HepG2 (cell line): ENCODE data around the gene CPNE2. TPM values are rescaled to one million over a fixed set of nuclear protein-coding genes. Genes with fewer than 3 reads are reported as not detected.

ENCODE experiments used
- ARID4A ChIP-seq: sonication (generic); formaldehyde crosslinking; IDR thresholded peaks from 2 replicates; pipeline ENCODE4 v1.5.0; 2020; ENCODE audit warnings: mild to moderate bottlenecking, missing genetic modification reagents, borderline replicate concordance
- BORCS8-MEF2B ChIP-seq: sonication (generic); formaldehyde crosslinking; IDR thresholded peaks from 2 replicates; pipeline ENCODE4 v1.8.0; 2022; ENCODE audit warnings: mild to moderate bottlenecking, missing genetic modification reagents
- DMAP1 ChIP-seq: IDR thresholded peaks from 2 replicates; pipeline ENCODE4 v1.6.1; 2016
- E2F1 ChIP-seq: sonication (generic); formaldehyde crosslinking; IDR thresholded peaks from 2 replicates; pipeline ENCODE4 v1.5.0; 2020; ENCODE audit warnings: missing genetic modification reagents
- MIER2 ChIP-seq: IDR thresholded peaks from 2 replicates; pipeline ENCODE4 v1.6.1; 2016; ENCODE audit warnings: missing biosample characterization, missing genetic modification reagents
- PRDM10 ChIP-seq: sonication (generic); formaldehyde crosslinking; IDR thresholded peaks from 2 replicates; pipeline ENCODE4 v1.4.0; 2020; ENCODE audit warnings: low read depth, missing genetic modification reagents
- RBFOX2 ChIP-seq: fragments of 200-400 bp; formaldehyde crosslinking; IDR thresholded peaks from 2 replicates; pipeline ENCODE4 v1.6.1; 2017; ENCODE audit warnings: low read depth, mild to moderate bottlenecking, low read length
- TFDP2 ChIP-seq: sonication (generic); formaldehyde crosslinking; IDR thresholded peaks from 2 replicates; pipeline ENCODE4 v1.4.0; 2020; ENCODE audit warnings: missing genetic modification reagents
- ZNF430 ChIP-seq: sonication (generic); formaldehyde crosslinking; IDR thresholded peaks from 2 replicates; pipeline ENCODE4 v1.9.0; 2021; ENCODE audit warnings: mild to moderate bottlenecking, missing genetic modification reagents
- ZNF431 ChIP-seq: sonication (generic); formaldehyde crosslinking; IDR thresholded peaks from 2 replicates; pipeline ENCODE4 v1.9.0; 2022; ENCODE audit warnings: missing genetic modification reagents, low read depth, mild to moderate bottlenecking, borderline replicate concordance
- ZNF550 ChIP-seq: sonication (generic); formaldehyde crosslinking; IDR thresholded peaks from 2 replicates; pipeline ENCODE4 v1.4.0; 2020; ENCODE audit warnings: mild to moderate bottlenecking, missing genetic modification reagents, borderline replicate concordance
- ZNF709 ChIP-seq: sonication (generic); formaldehyde crosslinking; IDR thresholded peaks from 2 replicates; pipeline ENCODE4 v1.5.0; 2020; ENCODE audit warnings: mild to moderate bottlenecking, missing genetic modification reagents
- ZNF740 ChIP-seq: sonication (generic); formaldehyde crosslinking; IDR thresholded peaks from 2 replicates; pipeline ENCODE4 v1.4.0; 2020; ENCODE audit warnings: missing genetic modification reagents
- ZNF746 ChIP-seq: sonication (generic); formaldehyde crosslinking; IDR thresholded peaks from 2 replicates; pipeline ENCODE4 v1.8.0; 2022; ENCODE audit warnings: mild to moderate bottlenecking, missing genetic modification reagents
- ZSCAN20 ChIP-seq: sonication (generic); formaldehyde crosslinking; IDR thresholded peaks from 2 replicates; pipeline ENCODE4 v1.4.0; 2020; ENCODE audit warnings: missing genetic modification reagents, mild to moderate bottlenecking, borderline replicate concordance
- ZSCAN21 ChIP-seq: sonication (generic); formaldehyde crosslinking; IDR thresholded peaks from 2 replicates; pipeline ENCODE4 v1.8.0; 2022; ENCODE audit warnings: mild to moderate bottlenecking, missing genetic modification reagents, moderate library complexity, borderline replicate concordance
- ZSCAN29 ChIP-seq: sonication (generic); formaldehyde crosslinking; conservative IDR thresholded peaks from 2 replicates; pipeline ENCODE4 v1.4.0; 2020; ENCODE audit warnings: mild to moderate bottlenecking, missing genetic modification reagents
- polyA plus RNA-seq, 8 experiments: library from polyadenylated mRNA; depleted of rRNA in 3 of 8; stranded (reverse) in 7 of 8; unstranded in 1 of 8; fragments of >200 nt; fragmentation: Illumina TruSeq in 4 of 8; extraction: Trizol in 4 of 8; gene quantifications; 2 replicates each; pipeline versions ENCODE4 v1.2.1 to v1.2.3, GENCODE V29; 2011 to 2016; ENCODE audit warnings: low read depth in 4 of 8, missing spikeins in 1 of 8, mixed read lengths in 1 of 8; ENCODE audit not compliant: insufficient read depth in 1 of 8
- total RNA-seq, 5 experiments: library from RNA; depleted of rRNA; stranded (reverse); fragments of >200 nt; fragmentation: Illumina TruSeq; extraction: Trizol; gene quantifications; 2 replicates each; pipeline ENCODE4 v1.2.3, GENCODE V29; 2016; ENCODE audit warnings: low read depth in 1 of 5

The CPNE2 gene
- total and polyA plus RNA-seq, 2 of the 13 experiments (the other 11 are each of a cell fraction or from before 2014, with no cell fraction given) = 10.6 to 23.3 TPM

- TF ChIP-seq ZNF430 = 0 out of 2 replicates have a peak, but pooled peaks have one; percentile 38
- TF ChIP-seq ZSCAN20 (CRISPR knock-in tag) = no peak
- TF ChIP-seq TFDP2 = 0 out of 2 replicates have a peak, but pooled peaks have one; percentile 37
- TF ChIP-seq ZNF431 (CRISPR knock-in tag) = no peak
- peak; percentile 91; the same call in 1 of the 2 replicates for TF ChIP-seq ZNF550 (CRISPR knock-in tag)
- 0 out of 2 replicates have a peak, but pooled peaks have one; percentile 29 for TF ChIP-seq ZSCAN29 (CRISPR knock-in tag)
- TF ChIP-seq PRDM10 (CRISPR knock-in tag) = no peak
- peak; percentile 74 for TF ChIP-seq ARID4A (CRISPR knock-in tag)
- TF ChIP-seq BORCS8-MEF2B = peak; percentile 95
- peak; percentile 60; the same call in 1 of the 2 replicates for TF ChIP-seq ZSCAN21
- TF ChIP-seq MIER2 (CRISPR knock-in tag) = no peak
- peak; percentile 92 for TF ChIP-seq DMAP1 (CRISPR knock-in tag)
- TF ChIP-seq ZNF740 (CRISPR knock-in tag) = peak; percentile 64; the same call in 1 of the 2 replicates
- TF ChIP-seq RBFOX2 = peak; percentile 92
- TF ChIP-seq E2F1 (CRISPR knock-in tag) = peak; percentile 74; the same call in 1 of the 2 replicates
- TF ChIP-seq ZNF746 = peak; percentile 72
- TF ChIP-seq ZNF709 (CRISPR knock-in tag) = 0 out of 2 replicates have a peak, but pooled peaks have one; percentile 48
Observed at GRCh38 chr16:57185945-57186871, 93.8 kb downstream of the CPNE2 start, which contains the start of the genes PSME3IP1 and RSPRY1 (continued).
